ENCODE results near the gene A1CF. TPM values are rescaled to one million over a fixed set of nuclear protein-coding genes. Genes with fewer than 3 reads are reported as not detected.

A1CF gene
- total RNA-seq, 1 experiment from 2014 or later: not detected

DNA sequence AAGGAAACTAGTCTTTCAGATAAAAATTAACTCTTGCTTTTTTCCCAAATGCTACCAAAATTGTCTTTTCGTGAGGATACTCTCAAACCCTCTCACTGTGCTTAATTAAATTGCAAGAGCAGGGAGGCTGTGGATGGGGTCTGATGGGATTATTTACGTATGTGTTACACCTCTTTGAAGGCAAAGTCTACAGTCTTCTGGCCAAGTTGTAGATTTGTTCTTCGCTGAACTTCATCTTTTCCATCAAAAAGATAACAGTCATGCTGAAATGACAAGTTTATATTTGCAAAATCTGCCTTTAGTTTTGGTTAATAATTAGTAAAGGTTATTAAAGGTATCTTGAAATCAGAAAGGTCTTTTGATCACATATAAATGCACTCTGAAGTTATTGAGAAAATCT lies 22.7 kb downstream of the A1CF start:
- no peak for DNase-seq (ENCODE audit: low read depth)

DNA sequence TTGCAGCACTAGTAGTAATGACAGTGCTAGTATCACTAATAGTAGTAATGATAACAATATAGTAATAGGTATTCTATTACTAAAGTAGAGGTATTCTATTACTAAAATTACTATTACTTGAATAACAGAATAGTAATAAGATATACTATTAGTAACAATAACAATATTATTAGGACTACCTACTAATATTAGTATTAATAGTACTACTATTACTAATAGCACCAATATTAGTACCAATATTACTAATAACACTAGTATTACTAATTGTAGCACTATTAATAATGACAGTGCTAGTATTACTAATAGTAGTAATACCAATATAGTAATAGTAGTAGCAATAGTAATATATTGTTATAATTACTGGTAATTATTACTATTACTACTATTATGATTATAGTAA lies 24.1 kb downstream of the A1CF start:
- no peak for DNase-seq (ENCODE audit: low read depth)

DNA sequence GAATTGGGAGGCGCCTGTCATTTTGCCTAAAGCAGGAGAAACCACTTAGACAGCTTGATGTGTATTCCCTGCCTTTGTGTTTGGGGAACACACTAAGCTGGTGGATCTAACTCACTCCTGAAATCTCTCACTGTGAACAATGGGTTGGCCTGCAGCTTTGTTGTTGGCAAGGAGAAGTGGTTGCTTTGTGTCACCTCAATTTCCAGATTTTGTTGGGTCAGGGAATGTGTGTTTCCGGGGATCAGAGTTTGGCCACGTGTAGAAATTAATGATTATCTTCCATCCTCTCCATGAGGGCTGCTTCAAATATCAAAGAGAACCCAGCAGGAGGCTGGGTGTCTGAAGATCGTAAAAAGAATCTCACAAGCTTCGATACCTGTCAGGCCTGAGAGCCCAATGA lies 27.8 kb downstream of the A1CF start:
- DNase-seq (ENCODE audit: low read depth): no peak

DNA sequence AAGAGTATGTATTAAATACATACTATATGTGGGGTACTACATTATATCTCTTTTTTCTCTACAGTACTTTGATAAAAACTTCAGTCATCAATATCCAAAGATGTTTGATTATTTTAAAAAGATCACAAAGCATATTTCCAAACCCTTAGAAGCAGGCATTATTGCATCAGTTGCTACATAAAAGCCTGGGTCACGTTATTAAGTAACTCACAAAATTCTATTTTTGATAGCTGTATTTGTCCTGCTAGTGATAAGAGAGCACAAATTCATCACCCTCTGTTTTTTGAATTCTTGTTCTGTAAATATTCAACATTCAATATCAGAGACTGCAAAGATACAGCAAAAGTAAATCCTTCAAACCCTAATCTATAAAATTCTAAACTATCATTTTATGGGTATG lies 30.0 kb downstream of the A1CF start:
- DNase-seq (ENCODE audit: low read depth): no peak

DNA sequence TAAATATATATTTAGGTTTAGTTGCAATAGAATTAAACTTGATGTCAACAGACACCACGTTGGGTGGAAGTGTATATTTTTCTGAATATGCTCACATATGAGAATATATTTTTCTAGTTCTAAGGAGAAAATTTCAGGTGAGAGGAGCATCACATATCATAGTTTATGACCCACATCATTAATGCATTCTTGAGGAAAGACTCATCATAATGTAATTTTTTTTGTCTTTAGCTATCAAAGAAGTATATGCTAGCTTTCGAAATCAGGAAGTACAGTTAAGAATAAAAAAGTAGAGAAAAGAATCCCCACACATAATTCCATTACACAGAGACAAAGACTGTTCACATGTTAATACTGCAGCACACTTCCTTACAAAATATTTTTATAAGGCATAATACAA lies 30.4 kb downstream of the A1CF start:
- no peak for DNase-seq (ENCODE audit: low read depth)

DNA sequence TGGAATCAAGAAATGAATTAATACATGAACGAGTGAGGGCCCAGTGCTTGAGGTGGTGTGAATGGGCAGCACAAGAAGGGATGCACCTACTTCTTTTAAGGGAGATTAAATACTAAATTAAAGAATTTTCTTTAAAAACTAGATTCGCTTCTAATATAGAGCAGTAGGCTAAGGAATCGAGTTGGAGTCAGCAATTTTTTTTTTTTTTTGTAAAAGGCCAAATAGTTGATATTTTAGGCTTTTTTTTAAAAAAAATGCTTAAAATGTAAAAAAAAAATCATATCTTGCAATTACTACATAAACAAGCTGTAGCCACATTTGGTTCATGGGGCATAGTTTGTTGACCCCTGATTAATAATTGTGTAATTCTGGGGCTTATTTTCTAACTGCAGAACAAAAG lies 31.9 kb downstream of the A1CF start:
- DNase-seq (ENCODE audit: low read depth): no peak

DNA sequence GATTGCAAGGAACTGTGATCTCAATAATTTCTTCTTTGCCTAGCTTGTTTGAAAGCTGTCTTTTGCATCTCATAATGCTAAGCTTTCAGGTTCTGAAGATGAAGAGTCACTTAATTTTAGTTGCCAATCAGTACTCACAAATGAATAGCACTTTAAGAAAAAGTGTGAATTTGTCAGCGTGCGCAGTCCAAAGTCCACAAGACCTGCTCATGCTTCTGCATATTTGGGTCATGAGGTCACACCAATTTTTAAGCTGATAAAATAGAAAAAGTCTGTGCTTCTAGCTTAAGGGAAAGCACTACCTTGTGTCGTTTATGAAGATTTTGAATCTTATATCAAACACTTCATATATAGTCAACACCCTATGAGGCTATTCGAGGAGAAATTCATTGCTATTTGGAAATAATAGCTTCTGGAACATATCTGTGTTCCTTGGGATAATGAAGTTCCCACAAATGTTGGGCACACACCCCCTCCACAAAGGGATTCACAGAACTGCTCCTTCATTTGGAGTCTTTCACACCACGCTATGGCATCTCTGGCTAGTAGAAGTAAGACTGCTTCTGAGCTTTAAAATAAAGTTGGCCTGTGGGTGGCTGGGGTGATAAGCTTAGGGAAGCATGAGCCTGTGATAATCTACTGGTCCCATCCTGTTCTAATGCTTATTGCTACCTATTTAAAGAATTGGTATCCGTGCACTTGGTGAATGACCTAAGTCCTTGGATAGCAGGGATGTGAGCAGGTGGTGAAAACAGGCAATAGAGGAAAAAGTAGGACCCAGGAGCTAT lies 33.3 kb downstream of the A1CF start:
- no peak for DNase-seq (ENCODE audit: low read depth)

DNA sequence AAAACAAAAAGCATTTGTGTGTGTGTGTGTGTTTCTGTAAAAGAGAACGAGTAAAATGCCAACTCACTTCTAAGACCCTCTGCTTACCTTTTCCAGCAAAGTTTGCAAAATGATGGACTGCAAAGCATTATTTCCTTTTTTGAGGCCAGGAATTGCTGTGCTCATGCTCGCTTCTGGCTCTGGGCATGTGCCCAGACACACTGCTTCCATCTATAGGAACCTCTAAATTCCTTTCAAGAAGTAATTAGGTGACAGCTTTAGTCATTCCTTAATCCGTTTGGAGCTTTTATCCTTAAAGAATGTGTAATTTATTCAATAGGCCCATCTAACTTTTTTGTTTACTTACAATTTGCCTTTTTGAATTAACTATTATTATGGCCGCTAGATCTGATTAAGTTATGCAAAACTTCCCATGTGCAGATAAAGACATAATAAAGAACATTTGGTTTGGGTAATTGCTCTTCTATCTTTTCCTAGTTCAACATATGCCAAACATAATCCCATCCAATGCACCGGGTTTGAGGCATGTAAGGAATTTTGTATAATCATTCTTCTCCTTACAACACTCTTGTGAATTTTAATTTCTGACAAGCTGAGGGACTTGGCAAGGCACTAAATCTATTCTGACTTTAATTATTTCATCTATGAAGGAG lies 34.7 kb downstream of the A1CF start:
- DNase-seq (ENCODE audit: low read depth): no peak

DNA sequence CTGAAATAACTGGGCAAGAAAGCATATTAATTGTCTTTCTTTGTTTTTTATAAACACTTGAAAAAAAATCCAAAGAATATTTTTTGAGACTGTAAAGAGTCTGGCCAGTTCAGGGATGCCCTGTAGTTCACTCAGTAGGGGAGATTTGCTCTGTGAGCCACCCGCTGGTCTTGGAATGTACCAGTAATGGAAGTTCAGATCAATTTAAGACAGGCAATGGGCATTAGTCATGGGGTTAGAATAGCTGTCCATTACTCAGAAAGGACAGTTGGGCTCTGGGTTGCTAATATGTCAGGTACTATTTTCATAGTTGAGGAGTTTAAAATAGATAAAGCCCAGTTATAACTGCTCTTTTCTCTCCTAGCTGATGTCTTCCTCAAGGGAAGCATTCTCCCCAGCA lies 38.7 kb downstream of the A1CF start:
- peak; percentile 37 for DNase-seq (ENCODE audit: low read depth)

DNA sequence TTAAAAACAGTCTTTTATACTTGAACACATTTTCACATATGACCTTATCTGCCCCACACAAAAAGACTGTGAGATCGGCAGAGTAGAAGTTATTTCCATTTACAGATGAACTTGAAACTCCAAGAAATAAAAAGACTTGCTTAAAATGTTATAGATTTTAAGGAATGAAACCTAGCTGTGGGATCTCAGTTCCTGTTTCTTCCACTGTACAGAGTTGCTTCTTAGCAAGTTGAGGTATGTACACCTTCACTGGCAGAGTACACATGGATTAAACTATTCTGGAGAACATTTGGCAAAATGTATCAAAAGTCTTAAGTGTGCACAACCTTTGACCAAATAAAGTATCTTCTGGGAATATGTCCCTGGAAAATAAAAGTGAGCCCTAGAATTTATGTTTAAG lies 48.3 kb downstream of the A1CF start:
- no peak for DNase-seq (ENCODE audit: low read depth)

DNA sequence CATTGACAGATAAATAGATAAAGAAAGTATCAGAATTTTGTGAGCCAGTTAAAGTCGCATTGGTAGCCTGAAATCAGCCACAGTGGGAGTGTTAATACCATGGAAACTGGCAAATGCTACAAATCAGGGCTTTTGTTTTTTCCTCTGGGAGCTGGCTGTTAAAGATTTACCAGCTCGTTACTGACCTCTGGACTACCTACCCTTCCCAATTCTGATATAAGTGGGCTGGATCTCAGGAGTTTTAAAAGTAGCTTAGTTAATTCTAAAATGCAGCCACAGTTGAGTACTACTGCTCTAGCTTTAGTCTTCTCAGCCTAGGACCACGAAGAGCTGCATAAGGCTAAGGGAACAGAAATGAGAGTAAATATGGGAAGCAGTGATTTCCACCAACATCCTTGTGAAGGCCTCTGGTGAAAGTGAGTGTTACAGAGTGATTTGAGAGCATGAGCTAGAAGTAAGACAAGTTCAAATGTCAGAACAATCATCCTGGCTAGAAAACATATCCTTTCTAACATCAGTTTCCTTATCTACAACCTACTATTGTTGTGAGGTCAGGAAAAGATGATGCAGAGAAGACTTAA lies 53.2 kb downstream of the A1CF start:
- no peak for DNase-seq (ENCODE audit: low read depth)

DNA sequence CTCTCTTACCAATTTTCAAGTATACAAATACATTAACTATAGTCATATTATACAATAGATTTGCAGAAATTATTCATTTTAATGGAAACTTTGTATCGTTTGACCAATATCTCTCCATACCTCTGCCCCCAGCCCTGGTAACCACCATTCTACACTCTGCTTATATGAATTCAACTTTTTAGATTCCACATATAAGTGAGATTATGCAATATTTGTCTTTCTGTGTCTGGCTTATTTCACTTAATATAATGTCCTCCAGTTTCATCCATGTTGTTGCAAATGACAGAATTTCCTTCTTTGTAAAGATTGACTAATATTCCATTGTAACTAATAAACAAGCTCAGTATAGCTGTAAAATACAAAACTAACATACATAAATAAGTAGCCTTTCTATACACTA lies 55.4 kb downstream of the A1CF start:
- no peak for DNase-seq (ENCODE audit: low read depth)

DNA sequence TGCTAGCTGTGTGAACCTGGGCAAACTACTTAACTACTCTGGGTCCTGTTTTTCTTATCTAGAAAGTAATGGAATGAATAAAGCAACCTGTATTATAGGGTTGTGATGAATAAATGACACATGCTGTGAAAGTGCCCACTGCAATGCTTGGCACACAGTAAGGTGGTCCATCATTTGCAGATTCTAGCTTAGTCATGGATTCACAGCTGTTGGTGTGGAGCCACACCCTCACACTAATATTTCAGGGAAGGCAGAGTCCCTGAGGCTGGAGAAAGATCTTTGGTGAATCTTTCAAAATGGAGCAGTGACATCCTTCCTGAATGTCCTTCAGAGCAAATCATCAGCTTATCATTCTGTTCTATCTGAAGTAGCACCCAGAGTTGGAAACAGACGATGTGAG lies 60.6 kb downstream of the A1CF start:
- DNase-seq (ENCODE audit: low read depth): no peak

DNA sequence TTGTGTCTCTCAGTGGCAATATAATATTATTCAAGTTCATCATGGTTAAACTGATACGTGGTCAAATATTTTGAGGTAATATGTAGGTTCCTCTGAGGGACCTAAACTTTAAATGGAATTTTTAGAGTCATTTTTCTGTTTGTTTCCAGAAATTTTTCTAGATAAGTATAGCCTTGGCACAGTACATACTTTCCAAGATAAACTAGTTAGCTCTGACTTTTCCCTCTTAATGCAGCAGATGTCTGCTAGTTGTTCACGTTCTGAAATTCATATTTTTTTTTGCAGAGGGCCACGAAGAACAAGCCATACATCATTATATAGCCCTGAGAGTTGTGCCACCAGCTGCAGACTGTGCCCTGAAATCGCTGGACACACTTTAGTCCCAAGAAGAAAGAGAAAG lies 61.6 kb downstream of the A1CF start:
- no peak for DNase-seq (ENCODE audit: low read depth)

DNA sequence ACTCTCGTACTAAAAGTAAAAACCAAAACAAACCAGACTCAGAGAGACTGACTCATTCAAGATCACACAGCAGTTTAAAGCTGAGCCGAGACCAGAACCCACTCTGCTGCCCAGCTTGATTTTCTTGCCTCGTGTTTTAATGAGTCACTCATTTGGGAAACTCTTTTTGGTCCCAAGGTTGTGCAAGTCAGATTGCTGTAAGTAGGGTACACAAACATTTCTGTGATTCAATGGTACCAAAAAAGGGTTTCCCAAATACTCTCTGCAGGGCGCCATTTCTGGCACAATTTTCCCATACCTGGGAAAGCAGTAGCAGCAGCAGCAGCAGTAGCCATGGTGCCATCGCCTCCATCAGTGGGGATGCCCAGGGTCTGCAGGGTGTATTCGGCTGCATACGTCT lies 75.8 kb downstream of the A1CF start:
- DNase-seq (ENCODE audit: low read depth): peak; percentile 11

DNA sequence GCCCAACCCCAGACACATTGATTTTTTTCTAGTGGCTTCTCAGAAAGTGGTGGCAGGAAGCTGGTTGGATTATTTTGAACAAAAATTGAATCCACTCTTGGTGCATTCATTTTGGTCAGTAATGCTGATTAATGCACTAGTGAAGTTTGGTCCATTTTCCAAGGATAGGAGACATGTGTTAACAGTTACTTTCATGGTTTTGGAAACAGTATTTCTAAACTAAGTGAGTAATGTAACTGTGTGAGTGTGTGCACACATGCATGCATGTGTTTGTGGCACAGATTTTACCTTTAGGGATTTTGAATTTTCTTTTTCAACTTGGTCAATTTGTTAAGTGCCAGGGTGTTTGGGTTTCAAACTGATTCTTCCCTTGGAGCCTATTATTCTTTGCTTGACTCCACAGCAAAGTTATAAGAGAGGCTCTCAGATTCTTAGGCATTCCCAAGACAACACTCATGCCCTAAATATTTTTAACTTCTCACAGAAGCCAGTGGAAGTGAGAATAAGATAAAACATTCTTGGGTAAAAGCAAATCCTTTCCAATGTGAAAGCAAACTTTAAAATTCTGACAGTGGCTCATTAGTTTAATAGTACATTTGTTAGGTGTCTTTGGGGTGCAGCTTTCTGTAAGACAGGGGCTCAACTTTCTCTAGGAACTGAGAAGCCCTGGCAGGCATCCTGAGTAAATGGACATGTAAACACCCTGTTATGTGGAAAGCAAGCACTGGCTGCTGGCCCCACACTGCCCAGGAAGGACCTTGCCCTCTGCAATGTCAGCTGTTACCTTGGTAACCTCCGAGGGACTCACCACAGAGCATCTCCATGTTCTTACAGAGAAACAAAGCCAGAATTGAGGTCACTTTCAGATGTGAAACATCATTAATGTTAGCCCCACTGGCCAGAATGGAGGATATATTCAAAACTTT lies 77.3 kb downstream of the A1CF start:
- DNase-seq (ENCODE audit: low read depth): peak; percentile 35

DNA sequence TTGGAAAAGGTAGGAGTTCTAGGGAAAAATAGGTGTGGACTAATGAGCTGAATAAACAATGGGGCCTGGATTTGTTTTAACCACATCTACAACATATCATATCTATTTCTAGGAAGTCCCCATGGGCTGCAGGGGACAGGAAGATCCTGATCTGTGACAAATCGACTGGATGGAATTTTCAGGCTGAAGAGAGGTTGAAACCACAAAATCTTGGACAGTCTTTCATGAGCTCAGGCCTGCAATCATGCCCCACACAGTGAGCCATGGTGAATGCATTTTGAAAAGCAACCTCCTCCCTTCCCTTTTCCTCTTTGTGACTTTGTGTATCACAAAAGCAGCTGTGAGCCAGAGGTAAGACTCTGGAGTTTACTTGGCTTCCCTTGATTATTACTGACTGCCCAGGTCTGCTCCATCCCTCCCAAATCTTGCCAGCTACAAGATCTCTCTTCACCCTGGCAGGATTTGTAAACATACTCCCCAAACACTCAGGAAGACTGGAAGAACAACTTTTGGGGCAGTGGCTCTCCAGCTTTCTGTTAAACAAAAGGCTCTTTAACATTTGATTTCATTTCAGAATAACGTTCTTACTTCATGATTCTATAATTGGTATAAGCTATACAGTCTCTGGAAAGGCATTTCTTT lies 79.3 kb downstream of the A1CF start:
- DNase-seq (ENCODE audit: low read depth): no peak

DNA sequence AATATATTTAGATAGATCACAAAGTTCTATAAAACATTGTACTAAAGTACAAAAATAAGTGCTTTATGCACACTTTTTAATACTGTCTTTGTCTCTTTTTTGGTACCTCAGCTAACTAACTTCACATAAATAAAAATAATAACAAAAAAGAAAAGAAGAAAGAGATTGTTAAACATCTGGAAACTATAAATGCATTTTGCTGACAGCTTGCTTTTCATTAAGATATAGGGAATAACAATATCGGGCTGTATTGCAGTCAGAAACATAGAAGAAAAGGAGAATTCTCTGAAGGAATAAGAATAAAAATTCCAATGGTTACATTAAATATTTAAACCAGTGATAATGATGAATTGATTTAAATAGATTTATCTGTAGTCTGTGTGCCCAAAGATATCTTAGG lies 85.8 kb downstream of the A1CF start:
- no peak for DNase-seq (ENCODE audit: low read depth)

DNA sequence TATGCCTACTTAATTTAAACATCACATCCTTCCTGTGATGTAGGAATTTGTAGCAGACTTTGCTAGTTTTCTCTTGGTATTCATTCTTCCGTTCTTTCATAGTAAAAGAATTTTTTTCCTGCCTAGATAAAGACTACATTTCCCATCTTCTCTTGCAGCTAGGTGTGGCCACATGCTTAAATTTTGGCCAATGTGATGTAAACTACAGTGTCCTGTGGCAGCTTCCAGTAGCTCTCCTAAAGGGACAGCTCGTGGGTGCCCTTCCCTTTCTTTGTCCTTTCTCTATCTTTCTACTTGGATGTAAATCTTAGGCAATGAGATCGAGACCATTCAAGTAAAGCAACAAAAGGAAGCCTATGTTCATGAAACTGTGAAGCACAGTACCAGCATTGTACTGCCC lies 87.1 kb downstream of the A1CF start:
- no peak for DNase-seq (ENCODE audit: low read depth)

DNA sequence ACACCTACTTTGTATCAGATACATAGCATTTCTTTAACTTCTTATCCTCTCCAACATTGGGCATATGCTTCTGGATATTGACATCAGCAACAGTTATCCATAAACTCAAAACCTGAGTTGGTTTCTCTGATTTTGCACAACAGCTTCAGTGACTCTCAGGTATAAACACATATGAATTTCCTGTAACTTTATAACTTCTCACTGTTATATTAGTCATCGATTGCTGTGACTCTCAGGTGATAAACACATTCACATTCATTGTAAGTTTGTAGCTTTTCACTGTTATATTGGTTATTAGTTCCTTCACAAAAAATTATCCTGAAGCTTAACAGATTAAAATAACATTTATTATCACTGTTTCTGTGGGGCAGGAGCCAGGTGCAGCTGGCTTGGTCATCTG lies 88.7 kb downstream of the A1CF start:
- DNase-seq (ENCODE audit: low read depth): no peak

DNA sequence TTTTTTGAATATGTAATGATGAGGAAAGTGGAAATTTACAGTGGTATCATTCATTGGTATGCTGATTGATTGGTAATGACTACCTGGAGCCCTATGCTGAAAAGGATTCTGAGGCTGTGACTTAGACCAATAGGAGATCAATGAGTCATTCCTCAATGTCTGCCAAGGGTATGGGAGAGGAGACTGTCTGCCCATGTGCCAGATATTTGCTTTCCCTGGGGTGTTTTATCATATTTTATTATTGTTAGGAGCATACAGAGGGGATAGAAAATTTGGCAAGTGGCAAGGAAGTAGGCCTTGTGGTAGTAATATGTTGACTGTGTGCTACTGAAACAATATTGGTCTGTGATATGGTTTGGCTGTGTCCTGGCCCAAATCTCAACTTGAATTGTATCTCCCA lies 90.9 kb downstream of the A1CF start:
- no peak for DNase-seq (ENCODE audit: low read depth)

Data from M059J (cell line).